Smooth muscle cell (in vitro differentiated cells): ENCODE results near the gene KRT12. TPM values are rescaled to one million over a fixed set of nuclear protein-coding genes. Genes with fewer than 3 reads are reported as not detected.

Experiments
- DNase-seq: peaks from one replicate; lab custom pipeline; 2025; ENCODE audit not compliant: unreplicated experiment; lab: John Stamatoyannopoulos, UW
- H2AFZ ChIP-seq: fragments of 200-600 bp; sonication (generic); 2 replicates; pipeline ENCODE4 v1.6.0; 2016; ENCODE audit warnings: antibody characterized with exemption, low read depth, mild to moderate bottlenecking
- H3F3A ChIP-seq: fragments of 200-600 bp; sonication (generic); 2 replicates; pipeline ENCODE4 v1.6.0; 2017; ENCODE audit warnings: antibody characterized with exemption, low read depth
- H3K27ac ChIP-seq: fragments of 200-600 bp; sonication (generic); 2 replicates; pipeline ENCODE4 v1.5.1; 2016; ENCODE audit warnings: low read depth, mild to moderate bottlenecking
- H3K27me3 ChIP-seq: fragments of 200-600 bp; sonication (generic); 2 replicates; pipeline ENCODE4 v1.6.1; 2016; ENCODE audit warnings: low read depth, mild to moderate bottlenecking
- H3K36me3 ChIP-seq: fragments of 200-600 bp; sonication (generic); 2 replicates; pipeline ENCODE4 v1.5.1; 2016; ENCODE audit warnings: low read depth
- H3K4me1 ChIP-seq: fragments of 200-600 bp; sonication (generic); 2 replicates; pipeline ENCODE4 v1.5.1; 2016; ENCODE audit warnings: low read depth
- H3K4me2 ChIP-seq: fragments of 200-600 bp; sonication (generic); 2 replicates; pipeline ENCODE4 v1.6.0; 2016; ENCODE audit warnings: mild to moderate bottlenecking
- H3K4me3 ChIP-seq: fragments of 200-600 bp; sonication (generic); 2 replicates; pipeline ENCODE4 v1.5.1; 2016; ENCODE audit warnings: mild to moderate bottlenecking
- H3K79me2 ChIP-seq: fragments of 200-600 bp; sonication (generic); 2 replicates; pipeline ENCODE4 v1.6.0; 2016; ENCODE audit warnings: low read depth, mild to moderate bottlenecking
- H3K9ac ChIP-seq: fragments of 200-600 bp; sonication (generic); 2 replicates; pipeline ENCODE4 v1.6.0; 2016; ENCODE audit warnings: low read depth
- H3K9me3 ChIP-seq: fragments of 200-600 bp; sonication (generic); replicated peaks from 2 replicates; pipeline ENCODE4 v1.5.1; 2016; ENCODE audit warnings: low read depth
- H4K20me1 ChIP-seq: fragments of 200-600 bp; sonication (generic); 2 replicates; pipeline ENCODE4 v1.6.0; 2016; ENCODE audit warnings: low read depth
- CTCF ChIP-seq: fragments of 200-600 bp; sonication (generic); IDR thresholded peaks from 2 replicates; pipeline ENCODE4 v1.5.1; 2017; ENCODE audit warnings: borderline replicate concordance, mild to moderate bottlenecking, antibody characterized with exemption; ENCODE audit not compliant: insufficient read depth, poor library complexity, severe bottlenecking
- WGBS: methylation state at CpG from one replicate; pipeline ENCODE4 v1.1.7; 2016; ENCODE audit warnings: low lambda C conversion rate; 5-methylcytosine and 5-hydroxymethylcytosine counted together
- polyA plus RNA-seq: library from polyadenylated mRNA; unstranded; fragments of >200 nt; fragmentation: Nextera tagmentation; extraction: Ambion mirVana; gene quantifications from 2 replicates; pipeline ENCODE4 v1.2.1, GENCODE V29; 2016
- total RNA-seq: library from RNA; depleted of rRNA; stranded (reverse); fragments of >200 nt; gene quantifications from 2 replicates; pipeline ENCODE4 v1.2.3, GENCODE V29; 2014

The KRT12 gene
- total and polyA plus RNA-seq, 2 experiments from 2014 or later = not detected

GRCh38 chr17:40888196-40888720 is 21.2 kb upstream of the KRT12 start:
- H3K4me3 ChIP-seq = no peak overlapping the region
- no peaks in the 10 kb centered on the region for H3K4me1 ChIP-seq
- whole genome bisulfite sequencing = 83% methylated on average over 2 of the region's 2 CpGs
- no peaks in the 10 kb centered on the region for H4K20me1 ChIP-seq
- H3K27ac ChIP-seq = no peak overlapping the region
- no peak overlapping the region for H3K9ac ChIP-seq
- H3K79me2 ChIP-seq = no peaks in the 10 kb centered on the region
- no peaks in the 10 kb centered on the region for H3K9me3 ChIP-seq
- H3K4me2 ChIP-seq = no peak overlapping the region
- no peak for TF ChIP-seq CTCF
- DNase-seq = no peak
- H3K36me3 ChIP-seq = no peaks in the 10 kb centered on the region
- no peak overlapping the region for H2AFZ ChIP-seq
- H3K27me3 ChIP-seq = peaks cover 29% of the 10 kb centered on the region
- H3F3A ChIP-seq = no peaks in the 10 kb centered on the region

GRCh38 chr17:40886090-40886489 is 19.1 kb upstream of the KRT12 start:
- Histone ChIP-seq H3K9ac (no peak overlapping the region), H3K79me2 (no peaks in the 10 kb centered on the region), H3K4me2 (no peak overlapping the region), H3F3A (no peaks in the 10 kb centered on the region), H3K4me3 (no peak overlapping the region), H3K36me3 (no peaks in the 10 kb centered on the region), H3K9me3 (no peaks in the 10 kb centered on the region), H4K20me1 (no peaks in the 10 kb centered on the region), H2AFZ (no peak overlapping the region), H3K4me1 (no peaks in the 10 kb centered on the region), H3K27me3 (peaks cover 29% of the 10 kb centered on the region), H3K27ac (no peak overlapping the region)
- no peak for DNase-seq
- WGBS = 62% methylated on average over 3 of the region's 3 CpGs
- no peak for TF ChIP-seq CTCF

GRCh38 chr17:40884708-40885512 is 17.9 kb upstream of the KRT12 start, which contains the start of gene KRT20:
TSS of gene KRT20 (minus strand) at chr17:40885242. CDS start at chr17:40885185, 57 bp downstream.
- no peaks in the 10 kb centered on the region for H3K9me3 ChIP-seq
- no peaks in the 10 kb centered on the region for H3K4me1 ChIP-seq
- H4K20me1 ChIP-seq = no peaks in the 10 kb centered on the region
- no peaks in the 10 kb centered on the region for H3F3A ChIP-seq
- TF ChIP-seq CTCF = no peak
- H3K27ac ChIP-seq = no peak within 1 kb of the TSS
- peaks cover 21% of the 10 kb centered on the region for H3K27me3 ChIP-seq
- 92% methylated on average over 23 of the region's 23 CpGs for WGBS
- H3K4me2 ChIP-seq = no peak within 1 kb of the TSS
- H3K36me3 ChIP-seq = no peaks in the 10 kb centered on the region
- H3K79me2 ChIP-seq = no peaks in the 10 kb centered on the region
- no peak within 1 kb of the TSS for H2AFZ ChIP-seq
- no peak within 1 kb of the TSS for H3K4me3 ChIP-seq
- H3K9ac ChIP-seq = no peak within 1 kb of the TSS
- DNase-seq = no peak
